Inferior parietal cortex (tissue), 1 donor: Measurements from ENCODE around the gene CYBC1.
"Not testable (repeated sequence)": the region's sequence is repeated elsewhere in the genome, so short reads cannot be mapped to it uniquely, and the experiment has no call there.

ENCODE experiments used
- DNase-seq: peaks from one replicate; pipeline ENCODE4 v3.0.0-alpha.2; 2016; ENCODE audit errors: extremely low spot score

CYBC1 gene

GRCh38 chr17:82435103-82435502 is 15.4 kb downstream of the CYBC1 start:
- no peak for DNase-seq

- DNase-seq = no peak
Measured at GRCh38 chr17:82434216-82434565, 16.4 kb downstream of the CYBC1 start.

GRCh38 chr17:82433560-82434215 is 16.9 kb downstream of the CYBC1 start:
- no peak for DNase-seq

GRCh38 chr17:82432017-82432416 is 18.5 kb downstream of the CYBC1 start:
- no peak for DNase-seq

GRCh38 chr17:82429824-82430223 is 20.7 kb downstream of the CYBC1 start:
- no peak for DNase-seq

- no peak for DNase-seq
Measured at GRCh38 chr17:82428546-82428945, 22.0 kb downstream of the CYBC1 start.

GRCh38 chr17:82424863-82425159 is 25.7 kb downstream of the CYBC1 start:
- no peak for DNase-seq

GRCh38 chr17:82424001-82424862 is 26.3 kb downstream of the CYBC1 start:
- DNase-seq = peak; percentile 30

GRCh38 chr17:82419540-82419939 is 31.0 kb downstream of the CYBC1 start:
- no peak for DNase-seq

- peak; percentile 77 for DNase-seq
Measured at GRCh38 chr17:82418001-82418986, 32.3 kb downstream of the CYBC1 start, which contains the start of the genes HEXD and OGFOD3. TSS of gene HEXD (plus strand) at chr17:82418347. CDS start at chr17:82419800, 1,453 bp downstream. TSS of gene OGFOD3 (minus strand) at chr17:82418586. CDS start at chr17:82418485, 101 bp downstream.

GRCh38 chr17:82416771-82417170 is 33.8 kb downstream of the CYBC1 start:
- no peak for DNase-seq

GRCh38 chr17:82416264-82416663 is 34.3 kb downstream of the CYBC1 start:
- DNase-seq = no peak

GRCh38 chr17:82415786-82416185 is 34.8 kb downstream of the CYBC1 start:
- DNase-seq = no peak

GRCh38 chr17:82415336-82415735 is 35.2 kb downstream of the CYBC1 start:
- DNase-seq = no peak

- DNase-seq = peak; percentile 71
Measured at GRCh38 chr17:82414548-82415281, 35.8 kb downstream of the CYBC1 start.

- no peak for DNase-seq
Measured at GRCh38 chr17:82412535-82413520, 37.7 kb downstream of the CYBC1 start.

- DNase-seq = not testable (repeated sequence)
Measured at GRCh38 chr17:82412081-82412480, 38.5 kb downstream of the CYBC1 start.

GRCh38 chr17:82411396-82412053 is 39.0 kb downstream of the CYBC1 start:
- no peak for DNase-seq

- DNase-seq = no peak
Measured at GRCh38 chr17:82410014-82410716, 40.4 kb downstream of the CYBC1 start.
